GM21390 (cell line): Measurements from ENCODE around the gene TERB1.

ENCODE experiments used
- ATAC-seq: cut with Tn5 transposase; IDR thresholded peaks from one replicate; pipeline ENCODE4 v1.9.1; 2021; ENCODE audit not compliant: unreplicated experiment

The TERB1 gene

GRCh38 chr16:66706506-66706880, 94.9 kb downstream of the TERB1 start:
- no peak for ATAC-seq

GRCh38 chr16:66705790-66706505, 95.4 kb downstream of the TERB1 start:
- no peak for ATAC-seq
